Measurements from ENCODE around the gene ACAP3.

The ACAP3 gene

GRCh38 chr1:1307923-1308755 lies at the start of gene ACAP3, which contains the start of gene PUSL1:
TSS of gene ACAP3 (minus strand) at chr1:1307930. CDS start at chr1:1307815, 115 bp downstream.
TSS of gene PUSL1 (plus strand) at chr1:1308597. CDS start at chr1:1308644, 47 bp downstream.
- peak; percentile 86 for DNase-seq

- DNase-seq, result no peak
These were observed 49.2 kb upstream of the ACAP3 start for GRCh38 chr1:1356796-1357401.

GRCh38 chr1:1356166-1356795 lies 48.6 kb upstream of the ACAP3 start:
- no peak for DNase-seq

- no peak for DNase-seq
These were observed 47.7 kb upstream of the ACAP3 start for GRCh38 chr1:1355416-1355815.

GRCh38 chr1:1354271-1355247 lies 46.8 kb upstream of the ACAP3 start:
- no peak for DNase-seq

GRCh38 chr1:1353389-1354151 lies 45.8 kb upstream of the ACAP3 start:
- DNase-seq, result no peak

- DNase-seq, result no peak
These were observed 45.2 kb upstream of the ACAP3 start for GRCh38 chr1:1352786-1353388.

- DNase-seq, result no peak
These were observed 44.0 kb upstream of the ACAP3 start for GRCh38 chr1:1351511-1352427.

GRCh38 chr1:1349256-1350012 lies 41.7 kb upstream of the ACAP3 start, which contains the start of gene DVL1:
TSS of gene DVL1 (minus strand) at chr1:1349418. CDS start at chr1:1349065, 353 bp downstream.
- peak; percentile 48 for DNase-seq

- DNase-seq, result no peak
These were observed 40.9 kb upstream of the ACAP3 start for GRCh38 chr1:1348420-1349255.

GRCh38 chr1:1347663-1348419 lies 40.1 kb upstream of the ACAP3 start:
- DNase-seq, result no peak

GRCh38 chr1:1347026-1347595 lies 39.4 kb upstream of the ACAP3 start:
- DNase-seq, result no peak

GRCh38 chr1:1346501-1346890 lies 38.8 kb upstream of the ACAP3 start:
- DNase-seq, result no peak

- no peak for DNase-seq
These were observed 38.2 kb upstream of the ACAP3 start for GRCh38 chr1:1345860-1346500.

GRCh38 chr1:1345384-1345783 lies 37.7 kb upstream of the ACAP3 start:
- no peak for DNase-seq

- no peak for DNase-seq
These were observed 37.1 kb upstream of the ACAP3 start for GRCh38 chr1:1344655-1345361.

Data from GDM1 (cell line).